Astrocyte (in vitro differentiated cells and primary cell): ENCODE data around the gene DGCR2. TPM values are rescaled to one million over a fixed set of nuclear protein-coding genes. Genes with fewer than 3 reads are reported as not detected.

Source experiments
- DNase-seq: peaks from one replicate; pipeline ENCODE4 v3.0.0-alpha.2; 2010; ENCODE audit warnings: low read depth
- FAIRE-seq: peaks from 2 replicates; lab custom pipeline; 2011; peaks lifted over from hg19 to GRCh38; lab: Jason Lieb, UNC
- H2AFZ ChIP-seq: 2 replicates; pipeline ENCODE4 v1.6.0; 2012; ENCODE audit warnings: low read depth, low read length, inconsistent platforms
- H3K27ac ChIP-seq: 2 replicates; pipeline ENCODE4 v1.5.1; 2011; ENCODE audit warnings: low read depth, low read length, inconsistent platforms
- H3K27me3 ChIP-seq: 2 replicates; pipeline ENCODE4 v1.6.0; 2011; ENCODE audit warnings: low read length, inconsistent platforms; ENCODE audit not compliant: insufficient read depth
- H3K36me3 ChIP-seq: 2 replicates; pipeline ENCODE4 v1.5.1; 2011; ENCODE audit warnings: low read length, inconsistent platforms; ENCODE audit not compliant: insufficient read depth
- H3K4me1 ChIP-seq: 2 replicates; pipeline ENCODE4 v1.5.1; 2011; ENCODE audit warnings: low read length, inconsistent platforms; ENCODE audit not compliant: insufficient read depth
- H3K4me2 ChIP-seq: 2 replicates; pipeline ENCODE4 v1.6.0; 2012; ENCODE audit warnings: low read length, inconsistent platforms
- H3K4me3 ChIP-seq: 2 replicates; pipeline ENCODE4 v1.5.1; 2011; ENCODE audit warnings: low read depth, mild to moderate bottlenecking, low read length, inconsistent platforms; ENCODE audit not compliant: insufficient read depth
- H3K79me2 ChIP-seq: 2 replicates; pipeline ENCODE4 v1.6.0; 2012; ENCODE audit warnings: mild to moderate bottlenecking, low read length, inconsistent platforms; ENCODE audit not compliant: insufficient read depth
- H3K9ac ChIP-seq: 2 replicates; pipeline ENCODE4 v1.6.0; 2012; ENCODE audit warnings: mild to moderate bottlenecking, low read length, inconsistent platforms
- H3K9me3 ChIP-seq: 2 replicates; pipeline ENCODE4 v1.5.1; 2012; ENCODE audit warnings: low read depth, mild to moderate bottlenecking, low read length, inconsistent platforms; ENCODE audit not compliant: insufficient read depth
- H4K20me1 ChIP-seq: 2 replicates; pipeline ENCODE4 v1.6.0; 2012; ENCODE audit warnings: low read length, inconsistent platforms; ENCODE audit not compliant: insufficient read depth
- H3K27ac Mint-ChIP-seq: one replicate; pipeline ENCODE4 v1.8.0; 2021; ENCODE audit warnings: mild to moderate bottlenecking, mixed read lengths; ENCODE audit not compliant: unreplicated experiment
- H3K27me3 Mint-ChIP-seq: one replicate; pipeline ENCODE4 v1.8.0; 2021; ENCODE audit warnings: low read depth, mixed read lengths; ENCODE audit not compliant: unreplicated experiment
- H3K36me3 Mint-ChIP-seq: one replicate; pipeline ENCODE4 v1.8.0; 2021; ENCODE audit warnings: low read depth, mixed read lengths; ENCODE audit not compliant: unreplicated experiment
- H3K4me1 Mint-ChIP-seq: one replicate; pipeline ENCODE4 v1.8.0; 2021; ENCODE audit warnings: low read depth, mixed read lengths; ENCODE audit not compliant: unreplicated experiment
- H3K4me3 Mint-ChIP-seq: one replicate; pipeline ENCODE4 v1.8.0; 2021; ENCODE audit warnings: mild to moderate bottlenecking, moderate library complexity, mixed read lengths; ENCODE audit not compliant: unreplicated experiment
- H3K9me3 Mint-ChIP-seq: one replicate; pipeline ENCODE4 v1.8.0; 2021; ENCODE audit warnings: mild to moderate bottlenecking, mixed read lengths; ENCODE audit not compliant: unreplicated experiment
- CTCF ChIP-seq: IDR thresholded peaks from 2 replicates; pipeline ENCODE4 v1.5.1; 2011; ENCODE audit warnings: low read depth, mild to moderate bottlenecking, inconsistent platforms, low read length, moderate library complexity; ENCODE audit not compliant: insufficient read depth
- EZH2 ChIP-seq: IDR thresholded peaks from 2 replicates; pipeline ENCODE4 v1.6.1; 2012; ENCODE audit warnings: mild to moderate bottlenecking, low read length, inconsistent platforms; ENCODE audit not compliant: insufficient read depth
- total RNA-seq: library from RNA; stranded (reverse); gene quantifications from 2 replicates; pipeline ENCODE4 v1.2.1, GENCODE V29; 2021

DGCR2 gene
- total RNA-seq, 1 donor from 2014 or later: 49.4 TPM

DNA sequence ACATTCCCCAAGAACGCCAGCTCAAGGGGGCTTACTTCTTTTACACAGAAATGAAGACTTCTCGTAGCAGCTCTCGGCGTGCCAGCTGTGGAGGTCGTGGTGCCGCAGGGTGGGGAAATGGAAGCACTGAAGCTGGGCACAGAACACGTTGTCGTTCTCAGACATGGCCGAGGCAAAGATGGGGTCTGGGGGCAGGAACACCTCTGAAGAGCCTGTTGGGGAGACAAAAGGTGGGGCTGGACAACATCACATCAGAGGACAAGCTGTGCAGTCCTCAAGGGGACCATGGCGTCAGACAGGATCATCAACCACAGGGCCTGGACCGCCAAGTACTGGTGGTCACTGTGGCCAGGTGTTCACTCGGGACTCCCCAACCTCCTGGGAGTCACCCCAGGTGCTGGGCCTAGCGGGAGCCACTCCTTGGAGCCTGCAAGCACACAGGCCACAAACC is 65.2 kb downstream of the DGCR2 start:
- Histone ChIP-seq H3K27me3 (no peaks in the 10 kb centered on the region), H4K20me1 (peaks cover 73% of the 10 kb centered on the region), H3K4me3 (no peak overlapping the region), H3K9me3 (no peaks in the 10 kb centered on the region), H3K79me2 (no peaks in the 10 kb centered on the region), H3K36me3 (peaks cover 8% of the 10 kb centered on the region), H3K9ac (no peak overlapping the region), H2AFZ (no peak overlapping the region), H3K4me1 (peaks cover 8% of the 10 kb centered on the region), H3K4me2 (no peak overlapping the region), H3K27ac (no peak overlapping the region)
- H3K9me3 Mint-ChIP-seq: no peaks in the 10 kb centered on the region
- no peaks in the 10 kb centered on the region for H3K27me3 Mint-ChIP-seq
- H3K36me3 Mint-ChIP-seq: peaks cover 32% of the 10 kb centered on the region
- no peak overlapping the region for H3K27ac Mint-ChIP-seq
- peaks cover 4% of the 10 kb centered on the region for H3K4me1 Mint-ChIP-seq
- no peak for TF ChIP-seq EZH2
- no peak for TF ChIP-seq CTCF
- DNase-seq (no peak), FAIRE-seq (no peak)
- H3K4me3 Mint-ChIP-seq: no peak overlapping the region

GRCh38 chr22:19055801-19056200 is 66.4 kb downstream of the DGCR2 start:
- no peak overlapping the region for H3K27ac ChIP-seq
- Mint-ChIP-seq H3K27ac (no peak overlapping the region), H3K36me3 (peaks cover 26% of the 10 kb centered on the region), H3K4me3 (no peak overlapping the region), H3K9me3 (no peaks in the 10 kb centered on the region), H3K4me1 (peaks cover 4% of the 10 kb centered on the region), H3K27me3 (no peaks in the 10 kb centered on the region)
- no peak overlapping the region for H3K4me2 ChIP-seq
- H3K36me3 ChIP-seq: peaks cover 8% of the 10 kb centered on the region
- H3K4me1 ChIP-seq: peaks cover 7% of the 10 kb centered on the region
- no peaks in the 10 kb centered on the region for H3K79me2 ChIP-seq
- no peaks in the 10 kb centered on the region for H3K9me3 ChIP-seq
- TF ChIP-seq CTCF: no peak
- no peak for TF ChIP-seq EZH2
- DNase-seq (no peak), FAIRE-seq (no peak)
- no peak overlapping the region for H3K4me3 ChIP-seq
- H4K20me1 ChIP-seq: peaks cover 69% of the 10 kb centered on the region
- no peak overlapping the region for H3K9ac ChIP-seq
- H3K27me3 ChIP-seq: no peaks in the 10 kb centered on the region
- H2AFZ ChIP-seq: no peak overlapping the region

GRCh38 chr22:19052941-19053541 is 69.2 kb downstream of the DGCR2 start:
- TF ChIP-seq EZH2 (no peak), CTCF (no peak)
- Histone ChIP-seq H4K20me1 (peaks cover 60% of the 10 kb centered on the region), H3K36me3 (peaks cover 13% of the 10 kb centered on the region), H3K27me3 (no peaks in the 10 kb centered on the region), H3K4me3 (no peak overlapping the region), H3K4me1 (no peaks in the 10 kb centered on the region), H3K79me2 (no peaks in the 10 kb centered on the region), H2AFZ (no peak overlapping the region), H3K4me2 (no peak overlapping the region), H3K9me3 (no peaks in the 10 kb centered on the region), H3K27ac (no peak overlapping the region), H3K9ac (no peak overlapping the region)
- Mint-ChIP-seq H3K36me3 (peaks cover 18% of the 10 kb centered on the region), H3K27ac (no peak overlapping the region), H3K4me1 (peaks cover 3% of the 10 kb centered on the region), H3K4me3 (no peak overlapping the region), H3K9me3 (no peaks in the 10 kb centered on the region), H3K27me3 (no peaks in the 10 kb centered on the region)
- no peak for DNase-seq
- FAIRE-seq: no peak
